HG02642 (cell line): ENCODE results near the gene CHCHD6.

Experiments used
- ATAC-seq: cut with Tn5 transposase; IDR thresholded peaks from one replicate; pipeline ENCODE4 v1.9.1; 2021; ENCODE audit warnings: mild to moderate bottlenecking; ENCODE audit not compliant: unreplicated experiment, poor library complexity

Gene CHCHD6

GRCh38 chr3:126851382-126851781, 147.3 kb downstream of the CHCHD6 start:
- no peak for ATAC-seq

GRCh38 chr3:126851934-126852333, 147.9 kb downstream of the CHCHD6 start:
- no peak for ATAC-seq

GRCh38 chr3:126852511-126852910, 148.5 kb downstream of the CHCHD6 start:
- no peak for ATAC-seq

- no peak for ATAC-seq
These were observed 150.6 kb downstream of the CHCHD6 start for GRCh38 chr3:126854666-126855065.

- no peak for ATAC-seq
These were observed 151.3 kb downstream of the CHCHD6 start for GRCh38 chr3:126855374-126855773.

- ATAC-seq: no peak
These were observed 153.9 kb downstream of the CHCHD6 start for GRCh38 chr3:126857928-126858327.

- ATAC-seq: no peak
These were observed 154.4 kb downstream of the CHCHD6 start for GRCh38 chr3:126858401-126858800.

- no peak for ATAC-seq
These were observed 154.8 kb downstream of the CHCHD6 start for GRCh38 chr3:126858887-126859286.

GRCh38 chr3:126859415-126860246, 155.6 kb downstream of the CHCHD6 start:
- ATAC-seq: no peak

GRCh38 chr3:126865736-126866135, 161.7 kb downstream of the CHCHD6 start:
- no peak for ATAC-seq

- no peak for ATAC-seq
These were observed 162.2 kb downstream of the CHCHD6 start for GRCh38 chr3:126866175-126866759.

GRCh38 chr3:126867190-126867862, 163.3 kb downstream of the CHCHD6 start:
- ATAC-seq: no peak

- no peak for ATAC-seq
These were observed 163.8 kb downstream of the CHCHD6 start for GRCh38 chr3:126867863-126868200.

- no peak for ATAC-seq
These were observed 166.7 kb downstream of the CHCHD6 start for GRCh38 chr3:126870608-126871210.

- no peak for ATAC-seq
These were observed 168.8 kb downstream of the CHCHD6 start for GRCh38 chr3:126872701-126873342.

GRCh38 chr3:126873416-126873815, 169.4 kb downstream of the CHCHD6 start:
- ATAC-seq: no peak

GRCh38 chr3:126878664-126879063, 174.6 kb downstream of the CHCHD6 start:
- no peak for ATAC-seq

- no peak for ATAC-seq
These were observed 176.9 kb downstream of the CHCHD6 start for GRCh38 chr3:126880901-126881300.

GRCh38 chr3:126881861-126882260, 177.8 kb downstream of the CHCHD6 start:
- no peak for ATAC-seq

- no peak for ATAC-seq
These were observed 179.2 kb downstream of the CHCHD6 start for GRCh38 chr3:126883241-126883640.

- ATAC-seq: no peak
These were observed 181.4 kb downstream of the CHCHD6 start for GRCh38 chr3:126885425-126885824.
